Measurements from ENCODE around the gene TENT5C. TPM values are rescaled to one million over a fixed set of nuclear protein-coding genes. Genes with fewer than 3 reads are reported as not detected.

TENT5C gene
- total RNA-seq, 1 donor from 2014 or later = 16.7 TPM

DNA sequence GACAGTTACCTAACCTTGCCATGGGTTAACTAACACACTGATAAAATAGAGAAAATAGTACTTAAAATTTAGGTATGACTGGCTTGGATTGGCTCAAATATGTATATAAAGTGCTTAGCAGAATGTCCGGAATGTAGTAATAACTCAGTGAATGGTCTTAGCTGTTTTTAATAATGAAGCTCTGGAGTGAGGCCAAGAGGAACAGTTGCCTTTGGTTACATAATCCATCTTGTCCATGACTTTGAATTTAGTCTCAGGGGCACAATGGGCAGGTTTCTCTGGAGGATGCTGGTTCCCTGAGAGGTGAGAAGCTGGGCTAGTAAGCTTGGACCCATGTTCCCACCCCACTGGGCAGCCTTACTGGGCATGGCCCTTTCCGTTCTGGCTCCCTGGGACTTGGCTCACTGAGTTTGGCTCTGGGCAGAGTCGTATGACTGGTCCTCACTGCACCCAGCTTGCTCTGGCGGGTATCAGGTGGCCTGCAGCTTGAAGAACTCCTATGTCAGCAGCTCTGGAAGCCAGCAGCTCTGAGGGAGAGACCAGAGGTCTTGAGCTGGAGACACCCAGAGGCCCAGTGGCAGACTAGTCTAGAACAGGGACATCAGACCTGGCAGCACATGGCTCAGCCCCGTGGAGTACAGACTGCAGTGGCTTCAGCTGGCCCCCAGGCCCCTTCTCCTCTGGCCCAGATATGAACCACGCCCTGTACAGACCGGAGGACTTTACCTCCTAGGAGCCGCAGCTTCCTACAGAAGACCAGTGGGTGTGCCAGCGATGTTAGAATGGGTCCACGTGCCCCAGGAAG, 40.4 kb downstream of the TENT5C start:
- intact Hi-C loops (cut with micrococcal nuclease) = no loop called here
- ATAC-seq (no peak), DNase-seq (no peak)

DNA sequence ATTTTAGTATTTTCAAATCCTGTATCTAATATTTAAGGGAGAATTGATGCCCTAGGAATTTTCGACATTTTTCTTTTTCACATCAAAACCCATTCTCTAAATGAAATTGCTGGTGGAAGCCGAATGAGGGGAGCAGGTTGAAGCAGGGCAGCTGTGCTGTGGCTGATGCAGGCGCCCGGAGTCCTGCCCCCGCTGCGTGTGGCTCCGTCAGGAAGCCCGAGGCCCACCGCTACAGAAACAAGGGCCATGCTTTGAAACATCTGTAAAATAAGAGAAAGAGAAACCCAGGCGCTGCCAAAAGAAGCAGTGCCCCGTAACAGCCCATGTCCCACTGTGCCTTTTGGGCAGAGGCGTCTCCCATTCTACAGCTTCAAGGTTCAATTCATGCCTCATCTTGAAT, 41.1 kb downstream of the TENT5C start:
- intact Hi-C loops (cut with micrococcal nuclease) = no loop called here
- ATAC-seq = no peak
- no peak for DNase-seq

DNA sequence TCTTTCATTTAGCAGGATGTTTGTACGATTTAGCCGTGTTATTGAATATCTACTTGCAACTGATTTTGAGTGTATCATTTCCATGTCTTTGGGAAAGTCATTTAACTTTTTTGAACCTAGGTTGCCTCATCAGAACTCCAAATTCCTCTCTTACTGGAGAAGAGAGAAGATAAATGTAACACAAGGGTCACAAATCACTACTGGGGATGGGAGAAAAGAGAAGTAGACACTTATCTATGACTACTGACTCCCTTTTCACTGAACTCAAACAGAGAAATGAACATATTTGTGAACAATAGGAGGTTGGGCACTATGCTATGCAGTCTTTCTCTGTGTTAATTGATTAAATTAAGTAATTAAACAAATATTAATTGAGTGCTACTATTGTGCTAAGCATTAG, 42.2 kb downstream of the TENT5C start:
- ATAC-seq (no peak), DNase-seq (no peak)
- intact Hi-C loops (cut with micrococcal nuclease) = no loop called here

DNA sequence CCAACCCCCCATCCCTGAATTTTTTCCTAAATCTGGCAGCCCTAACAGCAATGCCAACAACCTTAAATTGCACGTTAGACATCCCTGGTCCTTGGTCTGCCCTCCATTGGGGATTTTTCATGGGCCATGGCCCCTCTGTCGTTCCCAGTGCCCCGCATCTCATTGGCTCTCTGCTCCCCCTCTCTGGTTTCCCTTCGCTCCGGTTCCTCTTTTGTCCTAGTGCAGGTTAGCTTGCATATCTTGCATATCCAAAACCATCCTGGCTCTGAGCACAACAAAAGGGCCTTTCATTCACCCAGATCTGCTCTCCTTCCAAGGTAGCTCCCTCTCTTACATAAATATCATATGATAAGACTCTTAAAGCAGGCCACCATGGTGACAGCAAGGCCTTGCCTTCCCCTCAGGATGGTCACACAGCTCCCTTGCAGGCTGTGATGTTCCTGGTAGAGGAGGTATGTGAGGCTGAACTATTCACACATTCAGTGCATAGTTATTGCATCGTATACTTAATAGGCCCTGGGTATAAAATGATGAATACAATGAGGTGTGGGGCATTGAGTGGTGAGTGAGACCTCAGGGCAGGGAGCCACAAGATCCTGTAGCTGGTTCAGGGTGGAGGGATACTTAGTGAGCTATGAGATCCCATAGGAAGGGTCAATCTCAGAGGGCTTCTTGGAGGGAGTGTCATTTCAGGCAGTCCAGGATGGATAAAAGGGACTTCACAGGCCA, 45.2 kb downstream of the TENT5C start:
- intact Hi-C loops (cut with micrococcal nuclease) = no loop called here
- ATAC-seq (no peak), DNase-seq (no peak)

DNA sequence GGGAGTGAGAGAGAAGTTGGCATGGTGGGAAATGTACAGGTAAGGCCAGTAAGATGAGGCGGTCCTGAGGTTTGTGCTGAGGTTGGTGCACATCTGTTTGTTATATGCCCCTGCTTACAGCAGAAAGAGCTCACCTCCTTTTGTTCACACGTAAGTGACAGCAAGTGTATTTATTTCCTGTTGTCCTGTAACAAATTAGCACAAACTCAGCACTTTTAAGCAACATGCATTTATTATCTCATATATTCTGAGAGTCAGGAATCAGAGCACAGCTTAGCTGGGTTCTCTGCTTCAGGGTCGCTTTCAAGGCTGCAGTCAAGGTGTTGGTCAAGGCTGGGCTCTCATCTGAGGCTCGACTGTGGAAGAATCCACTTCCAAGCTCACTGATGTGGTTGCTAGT, 45.8 kb downstream of the TENT5C start:
- DNase-seq (no peak), ATAC-seq (no peak)
- intact Hi-C loops (cut with micrococcal nuclease) = no loop called here

DNA sequence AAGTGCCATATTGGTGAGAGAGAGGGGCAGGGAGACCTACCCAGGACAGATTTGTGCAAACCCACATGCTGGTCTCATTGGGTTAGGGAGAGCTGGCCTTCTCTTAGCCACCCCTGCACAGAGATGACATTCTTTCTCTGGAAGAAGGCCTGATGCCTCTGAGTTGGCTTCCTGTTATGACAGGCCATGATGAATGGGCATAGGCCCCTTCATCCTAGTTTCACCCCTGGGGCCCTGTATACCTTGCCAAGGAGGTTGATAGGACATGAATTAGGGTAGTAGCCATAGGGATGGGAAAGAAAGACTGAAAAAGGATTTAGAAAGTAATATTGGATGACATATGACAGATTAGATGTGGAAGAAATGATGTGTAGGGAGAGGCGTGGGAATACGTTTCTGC, 46.6 kb downstream of the TENT5C start:
- ATAC-seq = no peak
- intact Hi-C loops (cut with micrococcal nuclease) = no loop called here
- no peak for DNase-seq

DNA sequence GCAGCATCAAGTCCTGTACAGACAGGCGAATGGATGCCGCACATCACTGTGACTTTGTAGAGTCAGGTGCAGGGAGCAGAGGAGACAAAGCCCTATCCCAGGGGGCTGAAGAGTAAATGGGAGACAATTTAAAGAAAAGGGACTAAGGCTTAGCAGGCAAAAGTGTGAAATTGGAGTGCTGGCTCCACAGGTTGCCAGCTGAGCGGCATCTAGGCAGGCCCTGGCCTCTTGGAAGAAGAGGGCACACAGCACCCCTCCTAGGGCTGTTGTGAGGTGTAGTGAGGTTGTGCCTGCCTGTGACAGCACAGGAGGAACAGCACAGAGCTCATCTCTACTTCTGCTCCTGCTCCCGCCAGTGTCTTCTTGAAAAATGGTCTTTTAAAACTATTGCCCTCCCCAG, 47.3 kb downstream of the TENT5C start:
- DNase-seq (no peak), ATAC-seq (no peak)
- intact Hi-C loops (cut with micrococcal nuclease) = no loop called here

DNA sequence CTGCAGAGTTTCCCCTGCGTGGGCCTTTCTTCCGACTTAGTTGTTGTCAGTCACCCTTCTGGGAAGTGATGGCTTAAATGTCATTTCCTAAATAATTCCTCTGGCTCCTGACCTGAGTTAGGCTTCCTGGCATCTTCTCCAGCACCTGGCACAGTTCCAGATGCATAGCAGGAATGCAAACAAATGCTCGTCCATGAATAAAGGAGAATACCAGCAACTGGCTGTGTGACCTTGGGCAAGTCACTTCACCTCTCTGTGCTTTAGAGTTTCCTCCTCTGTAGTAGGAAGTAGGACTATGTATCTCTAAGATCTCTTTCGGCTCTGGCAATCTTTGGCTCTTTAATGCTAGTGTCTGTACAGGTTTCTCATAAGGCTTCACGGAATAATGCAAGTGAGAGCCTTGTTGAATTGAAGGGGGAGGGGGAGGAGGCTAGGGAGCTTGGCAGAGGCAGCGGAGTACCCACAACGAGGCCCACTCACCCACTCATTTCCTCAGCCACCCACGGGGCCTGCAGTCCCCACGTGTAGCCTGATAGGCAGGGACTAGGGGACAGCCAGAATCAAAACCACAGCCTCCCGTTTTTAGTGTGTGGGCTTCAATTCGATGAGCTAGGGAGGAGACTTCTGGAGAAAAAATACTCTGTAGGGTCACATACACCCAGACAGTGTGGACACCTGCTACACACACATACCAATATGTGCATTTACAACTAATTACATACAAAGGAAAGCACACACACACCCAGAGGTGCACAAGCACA, 48.1 kb downstream of the TENT5C start:
- ATAC-seq = no peak
- DNase-seq = no peak
- intact Hi-C loops (cut with micrococcal nuclease) = no loop called here

DNA sequence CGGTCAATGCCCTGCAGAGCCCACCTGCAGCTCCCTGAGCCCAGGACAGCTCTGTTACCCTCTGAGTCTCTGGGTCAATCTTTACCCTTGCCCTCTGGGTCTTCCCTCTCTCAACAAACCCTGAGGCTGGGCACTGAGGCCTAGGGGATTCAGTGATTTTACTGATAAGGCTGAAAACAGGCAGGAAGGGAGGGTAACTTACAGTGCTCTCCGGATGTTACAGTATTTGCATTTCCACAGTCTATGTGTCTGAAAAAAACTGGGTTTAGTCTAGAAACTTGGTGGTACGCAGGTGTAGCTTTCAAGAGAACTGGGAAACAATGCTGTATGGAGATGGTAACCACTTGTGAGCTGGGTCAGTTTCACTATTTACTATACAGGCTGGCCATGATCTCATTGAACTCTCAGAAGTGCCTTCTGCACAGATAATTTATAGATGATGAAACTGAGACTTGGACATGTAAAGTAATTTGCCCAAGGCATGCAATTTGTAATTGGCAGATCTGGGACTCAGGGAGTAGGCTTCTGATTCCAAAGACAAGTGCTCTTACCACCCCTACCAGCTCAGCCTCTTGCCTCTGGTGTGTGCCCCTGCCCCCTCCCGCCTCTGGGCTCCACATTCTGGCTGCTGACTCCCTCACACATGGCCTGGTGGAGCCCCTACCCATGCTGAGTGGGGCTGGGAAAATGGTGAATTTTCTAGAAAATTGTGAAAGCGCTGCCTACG, 48.8 kb downstream of the TENT5C start:
- ATAC-seq (peak; percentile 19), DNase-seq (no peak)
- intact Hi-C loops (cut with micrococcal nuclease) = no loop called here

DNA sequence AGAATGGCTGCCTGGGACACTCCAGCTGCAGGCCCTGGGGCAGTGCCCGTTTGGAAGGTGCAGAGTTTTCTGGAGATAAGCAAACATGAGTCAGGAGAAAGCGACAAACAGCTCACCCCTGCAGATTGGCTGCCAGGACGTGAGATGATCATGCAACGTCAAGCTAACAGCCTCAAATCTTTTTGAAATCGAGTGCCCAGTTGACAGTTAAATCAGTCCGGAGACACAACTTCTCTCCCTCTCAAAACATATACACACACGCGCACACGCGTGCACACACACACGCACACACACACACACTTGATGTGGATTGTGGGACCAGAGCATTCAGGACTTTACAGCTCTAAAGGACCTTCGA, 49.4 kb downstream of the TENT5C start:
- DNase-seq (peak; percentile 37), ATAC-seq (peak; percentile 75)
- intact Hi-C loops (cut with micrococcal nuclease) = no loop called here

DNA sequence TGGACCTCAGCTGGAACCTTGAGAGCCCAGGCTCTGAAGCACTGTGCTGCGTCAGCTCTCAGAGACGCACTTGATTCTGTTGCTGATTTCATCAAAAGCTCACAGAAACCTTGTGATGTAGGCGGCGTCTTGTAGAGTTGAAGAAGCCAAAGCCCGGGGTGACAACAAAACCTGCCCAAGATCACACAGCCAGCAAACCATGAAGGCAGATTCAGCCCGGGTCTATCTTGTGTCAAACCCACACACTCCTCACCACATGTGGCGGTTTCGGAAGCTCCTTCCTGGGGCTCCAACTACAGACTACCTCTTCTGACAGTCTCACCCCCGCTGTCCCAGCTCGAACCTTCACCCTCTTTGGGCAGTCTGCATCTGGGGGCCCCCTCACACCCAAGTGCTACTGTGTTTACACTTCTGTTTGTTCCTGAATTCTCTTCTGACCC, 50.4 kb downstream of the TENT5C start:
- ATAC-seq = no peak
- no peak for DNase-seq
- intact Hi-C loops (cut with micrococcal nuclease) = no loop called here

DNA sequence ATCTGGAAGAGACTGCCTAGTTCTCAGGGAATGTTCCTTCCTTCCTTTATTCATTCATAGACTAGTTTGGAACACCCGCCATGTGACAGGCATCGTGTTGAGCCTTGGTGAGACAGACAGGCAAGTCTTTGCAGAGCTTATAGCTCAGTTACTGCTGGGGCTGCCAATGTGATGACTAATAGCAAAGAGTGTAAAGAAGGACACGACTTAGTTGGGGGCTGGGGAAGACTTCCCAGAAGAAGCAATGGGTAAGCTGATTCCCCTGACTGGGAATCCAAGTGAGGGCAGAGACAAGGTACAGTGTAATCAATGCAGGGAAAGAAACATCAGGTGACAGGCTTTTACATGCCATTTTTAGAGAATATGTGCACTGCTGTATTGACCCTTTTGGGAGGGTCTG, 51.2 kb downstream of the TENT5C start:
- intact Hi-C loops (cut with micrococcal nuclease) = no loop called here
- DNase-seq (no peak), ATAC-seq (peak; percentile 66)

DNA sequence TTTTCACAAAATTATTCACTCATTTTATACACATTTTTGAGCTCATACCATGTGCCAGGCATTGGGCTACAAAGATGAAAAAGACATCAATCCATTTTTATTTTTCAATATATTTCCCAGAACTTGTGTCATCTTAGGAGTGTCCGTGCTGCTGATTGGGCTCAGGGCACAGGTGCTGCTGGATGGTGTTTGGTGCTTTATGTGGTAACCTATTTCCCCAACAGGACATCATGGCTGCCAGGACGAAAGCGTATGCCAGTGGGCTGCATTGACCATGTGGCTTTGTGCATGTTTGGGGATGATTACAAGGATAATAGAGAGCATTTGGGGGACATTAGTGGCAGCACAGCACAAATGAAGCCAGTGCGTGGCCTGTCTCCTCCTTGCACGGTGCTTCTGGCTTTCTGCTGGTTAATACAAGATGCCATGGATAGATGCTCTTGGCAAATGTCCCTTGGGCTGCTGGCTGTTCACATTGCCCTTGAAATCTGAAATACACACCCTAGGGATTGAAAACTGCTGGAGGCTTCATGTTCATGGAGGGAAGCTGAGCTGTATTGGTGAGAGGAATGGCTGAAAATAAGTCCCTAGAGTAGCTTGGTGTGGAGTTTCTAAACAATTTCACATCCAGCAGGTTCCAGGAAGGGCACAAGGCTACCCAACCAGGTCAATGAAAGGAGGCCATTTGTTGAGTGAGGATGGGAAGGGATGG, 52.3 kb downstream of the TENT5C start:
- intact Hi-C loops (cut with micrococcal nuclease) = no loop called here
- DNase-seq = no peak
- ATAC-seq = no peak

DNA sequence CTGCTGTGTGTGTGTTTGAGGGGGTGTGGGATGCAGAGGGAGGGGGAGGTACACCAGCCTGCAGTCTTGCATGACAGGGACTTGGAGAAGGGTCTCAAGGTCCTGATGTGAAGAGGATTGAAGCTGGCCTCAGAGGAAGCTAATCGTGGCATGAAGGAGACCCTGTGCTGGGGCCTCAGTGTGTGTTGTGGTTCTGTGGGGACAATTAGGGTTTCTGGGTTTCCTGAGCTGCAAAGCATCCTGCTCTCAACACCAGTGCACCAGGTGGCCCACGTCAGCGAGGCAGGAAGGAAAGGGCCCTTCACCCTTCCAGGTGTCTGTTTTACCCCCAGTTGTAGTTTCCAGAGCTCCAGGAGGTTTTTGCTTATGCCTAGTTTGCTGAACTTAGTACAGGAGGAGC, 52.8 kb downstream of the TENT5C start:
- no peak for DNase-seq
- intact Hi-C loops (cut with micrococcal nuclease) = no loop called here
- no peak for ATAC-seq

DNA sequence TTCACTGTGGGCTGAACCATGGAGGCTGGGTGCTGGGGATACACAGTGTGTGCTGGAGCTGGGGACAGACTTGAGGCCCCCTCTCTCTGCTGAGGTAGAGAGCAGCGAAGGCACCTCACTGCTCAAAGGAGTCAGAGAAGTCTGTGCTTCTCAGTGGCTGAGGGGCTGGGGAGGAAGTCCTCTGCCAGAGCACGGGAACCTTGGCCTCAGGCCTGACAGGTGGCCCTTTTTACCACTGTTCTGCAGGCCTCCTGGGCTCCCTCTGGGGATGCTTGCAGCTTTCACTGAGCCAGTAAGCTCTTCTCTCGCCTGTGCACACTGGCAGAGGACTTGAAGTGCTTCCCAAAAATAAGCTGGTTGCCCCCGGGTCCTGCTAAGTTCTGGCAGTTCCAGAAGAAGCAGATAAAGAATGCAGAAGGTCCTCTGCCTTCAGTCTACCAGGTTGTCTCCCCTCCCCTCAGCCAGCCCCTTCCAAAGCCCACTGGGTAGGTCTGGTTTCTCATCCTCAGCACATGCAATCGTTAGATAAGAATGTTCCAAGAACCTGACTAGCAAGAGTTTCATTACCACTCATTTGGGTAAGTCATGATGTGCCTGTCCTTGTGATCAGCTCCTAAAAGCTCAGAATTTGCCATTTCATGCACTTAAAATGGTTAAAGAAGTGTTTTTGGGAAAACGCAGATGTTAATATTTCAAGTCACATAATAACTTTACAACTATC, 53.9 kb downstream of the TENT5C start:
- DNase-seq = no peak
- no peak for ATAC-seq
- intact Hi-C loops (cut with micrococcal nuclease) = loop anchor here (10.0 kb wide), 1 partner anchor 95 kb away; no protein-coding TSS in a partner anchor

DNA sequence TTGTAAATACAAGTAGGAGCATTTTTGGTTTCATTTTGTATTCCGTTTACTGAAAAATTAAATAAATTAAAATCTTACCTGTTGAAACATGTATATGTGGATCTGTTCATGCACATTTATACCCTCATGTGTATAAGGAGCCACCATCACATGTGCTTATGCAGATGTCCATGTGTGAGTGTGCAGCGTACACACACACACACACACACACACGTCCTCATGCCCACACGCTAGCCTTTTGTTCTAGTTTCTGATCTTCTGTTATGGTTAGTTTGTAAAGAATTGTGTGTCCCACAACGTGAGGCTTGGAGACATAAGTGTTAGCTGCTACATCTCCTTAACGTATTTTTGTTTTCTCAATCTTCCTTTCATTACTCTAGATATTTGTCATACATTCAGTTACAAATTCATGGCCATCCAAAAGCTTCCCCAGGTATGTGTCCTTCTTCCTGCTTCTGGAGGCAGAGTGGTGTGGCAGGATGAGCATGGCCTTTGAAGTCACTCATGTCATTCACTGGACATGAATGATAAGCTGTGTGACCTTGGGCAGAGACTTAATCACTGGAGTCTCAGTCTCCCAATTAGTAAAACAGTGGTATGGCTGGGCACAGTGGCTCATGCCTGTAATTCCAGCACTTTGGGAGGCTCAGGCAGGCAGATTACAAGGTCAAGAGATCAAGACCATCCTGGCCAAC, 54.6 kb downstream of the TENT5C start:
- no peak for DNase-seq
- no peak for ATAC-seq
- intact Hi-C loops (cut with micrococcal nuclease) = loop anchor here (10.0 kb wide), 1 partner anchor 94 kb away; no protein-coding TSS in a partner anchor

DNA sequence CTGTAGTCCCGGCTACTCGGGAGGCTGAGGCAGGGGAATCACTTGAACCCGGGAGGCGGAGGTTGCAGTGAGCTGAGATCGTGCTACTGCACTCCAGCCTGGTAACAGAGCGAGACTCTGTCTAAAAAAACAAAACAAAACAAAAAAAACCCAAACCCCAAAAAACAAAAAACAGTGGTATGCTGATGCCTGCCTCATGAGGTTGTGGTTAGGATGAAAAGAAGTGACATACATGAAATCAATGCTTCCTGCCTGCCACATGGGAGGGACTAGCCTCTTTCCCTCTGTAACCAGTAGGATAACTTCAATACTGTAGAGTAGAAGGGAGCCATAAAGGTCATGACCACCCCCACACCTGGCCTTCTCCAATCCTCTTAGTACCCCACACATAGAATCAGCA, 55.2 kb downstream of the TENT5C start:
- no peak for ATAC-seq
- intact Hi-C loops (cut with micrococcal nuclease) = loop anchor here (10.0 kb wide), 1 partner anchor 94 kb away; no protein-coding TSS in a partner anchor
- no peak for DNase-seq
